DMS53 treated with DMSO at 0.1 percent for 48 hours (cell line): Measurements from ENCODE around the gene GAD1.

Experiments used
- DNase-seq: peaks from one replicate; lab custom pipeline; 2025; ENCODE audit not compliant: unreplicated experiment; lab: John Stamatoyannopoulos, UW

Gene GAD1

DNA sequence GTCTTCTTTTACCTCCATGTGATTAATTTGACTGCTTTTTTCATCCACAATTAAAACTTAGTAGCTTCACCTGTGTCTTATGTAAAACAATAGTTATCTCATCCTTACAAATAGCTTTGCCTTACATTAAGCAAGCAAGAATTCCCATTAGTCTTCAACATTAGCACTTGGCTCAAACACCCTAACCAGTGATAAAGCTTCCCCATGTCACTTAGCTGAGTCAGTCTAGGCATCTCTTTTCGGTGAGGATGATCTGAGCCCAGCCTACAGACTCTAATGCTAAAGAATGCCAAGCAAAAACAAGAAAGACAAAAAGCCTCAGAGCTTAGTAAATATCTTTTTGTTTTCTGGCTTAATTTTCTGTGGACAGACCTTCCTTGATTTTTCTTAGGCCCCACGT, 26.1 kb downstream of the GAD1 start:
- DNase-seq: no peak

DNA sequence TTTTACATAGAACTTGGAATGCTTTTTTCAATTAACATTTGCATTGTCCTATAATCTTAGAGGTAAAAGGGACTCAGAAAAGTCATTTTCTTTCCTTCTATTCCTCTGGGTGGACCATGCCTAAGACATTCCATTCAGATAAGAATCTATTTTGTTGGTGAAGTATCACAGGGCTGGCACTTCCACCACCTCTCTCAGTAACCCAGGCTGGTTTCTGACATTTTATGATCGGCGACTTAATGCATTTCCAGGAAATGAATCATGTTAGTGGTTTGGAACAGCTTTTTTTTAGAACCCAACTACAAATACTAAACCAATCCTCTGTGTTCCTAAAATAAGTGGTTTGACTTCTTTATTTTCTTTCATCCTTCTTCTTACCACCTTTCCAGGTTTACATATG, 27.0 kb downstream of the GAD1 start:
- no peak for DNase-seq

DNA sequence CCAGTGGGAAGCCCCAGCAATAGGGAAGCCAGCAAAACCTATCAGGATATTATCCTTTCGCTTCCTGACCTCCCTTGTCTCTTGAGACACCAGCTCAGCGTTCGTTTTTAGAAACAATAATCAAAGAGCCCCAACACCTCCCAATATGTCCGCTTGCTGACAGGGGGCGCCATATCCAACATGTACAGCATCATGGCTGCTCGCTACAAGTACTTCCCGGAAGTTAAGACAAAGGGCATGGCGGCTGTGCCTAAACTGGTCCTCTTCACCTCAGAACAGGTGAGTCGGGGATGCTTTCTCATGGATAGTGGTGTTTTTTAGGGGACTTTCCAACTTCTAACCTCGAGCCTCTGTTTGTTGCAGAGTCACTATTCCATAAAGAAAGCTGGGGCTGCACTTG, 28.7 kb downstream of the GAD1 start:
- DNase-seq: no peak

DNA sequence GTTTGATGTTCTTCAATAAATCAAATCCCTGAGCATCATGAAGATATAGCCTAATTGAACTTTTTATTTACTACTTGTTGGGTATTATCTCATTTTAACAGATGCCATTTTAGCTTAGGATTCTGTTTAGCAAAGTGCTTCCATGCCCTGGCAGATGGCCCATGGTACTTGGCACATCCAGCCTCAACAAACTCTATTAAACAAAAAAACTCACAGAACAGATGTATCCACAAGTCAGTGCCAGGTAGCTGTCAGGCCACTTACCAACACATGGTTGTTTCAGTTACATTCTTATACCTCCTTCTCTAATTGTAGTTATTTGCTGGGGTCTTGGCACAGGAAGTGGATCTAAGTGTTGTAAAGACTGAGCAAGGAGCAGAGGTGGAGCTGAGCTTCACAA, 29.6 kb downstream of the GAD1 start:
- no peak for DNase-seq

DNA sequence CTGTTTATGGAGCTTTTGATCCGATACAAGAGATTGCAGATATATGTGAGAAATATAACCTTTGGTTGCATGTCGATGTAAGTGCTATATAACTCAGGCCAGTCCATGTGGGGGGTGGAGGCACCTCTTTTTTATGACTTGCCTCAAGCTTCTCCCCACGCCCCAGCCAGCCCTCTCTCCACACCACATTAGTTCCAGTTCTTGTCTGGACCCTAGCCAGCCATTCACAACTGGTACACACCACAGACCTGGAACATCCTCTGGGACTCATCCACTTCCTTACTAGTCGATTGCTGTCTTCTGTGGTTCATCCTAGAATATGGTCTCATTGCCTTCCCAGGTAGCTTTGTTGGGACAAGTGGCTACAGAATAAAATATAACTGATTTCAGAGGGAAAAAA, 31.0 kb downstream of the GAD1 start:
- DNase-seq: no peak

DNA sequence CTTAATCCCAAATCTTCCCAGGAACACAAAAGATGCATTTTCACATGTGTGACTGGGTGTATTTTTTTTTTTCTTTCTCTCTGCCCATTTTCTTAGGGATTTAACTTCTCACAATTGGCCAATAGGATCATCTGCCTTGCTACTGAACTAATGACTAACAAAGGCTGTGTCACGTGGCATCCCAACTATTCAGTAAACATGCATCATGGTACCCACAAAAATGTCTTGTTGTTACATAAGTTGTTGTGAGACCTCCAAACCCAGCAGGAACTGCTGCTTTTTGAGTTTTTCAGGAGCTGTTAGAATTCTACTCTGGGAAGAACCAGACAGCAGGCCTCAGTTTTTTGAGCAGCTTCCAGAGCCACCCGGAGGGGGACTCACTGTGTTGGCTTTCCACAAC, 31.9 kb downstream of the GAD1 start:
- no peak for DNase-seq

DNA sequence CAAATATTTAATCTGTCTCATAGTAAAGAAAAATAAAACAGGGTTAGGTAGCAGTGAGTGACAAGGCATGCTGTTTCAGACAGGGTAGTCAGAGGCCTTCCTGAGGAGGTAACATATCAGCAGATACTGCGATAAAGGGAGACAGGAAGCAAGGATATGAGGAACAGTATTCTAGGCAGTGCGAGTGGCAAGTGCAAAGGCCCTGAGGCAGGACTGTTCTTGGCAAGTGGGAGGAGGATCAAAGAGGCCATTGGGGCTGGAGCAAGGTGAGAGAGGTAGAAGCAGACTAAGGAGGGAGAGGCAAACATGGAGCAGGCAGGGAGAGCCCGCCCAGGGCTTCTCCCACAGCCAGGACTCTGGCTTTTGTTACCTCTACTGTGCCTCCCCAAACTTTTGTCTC, 33.6 kb downstream of the GAD1 start:
- DNase-seq: no peak

DNA sequence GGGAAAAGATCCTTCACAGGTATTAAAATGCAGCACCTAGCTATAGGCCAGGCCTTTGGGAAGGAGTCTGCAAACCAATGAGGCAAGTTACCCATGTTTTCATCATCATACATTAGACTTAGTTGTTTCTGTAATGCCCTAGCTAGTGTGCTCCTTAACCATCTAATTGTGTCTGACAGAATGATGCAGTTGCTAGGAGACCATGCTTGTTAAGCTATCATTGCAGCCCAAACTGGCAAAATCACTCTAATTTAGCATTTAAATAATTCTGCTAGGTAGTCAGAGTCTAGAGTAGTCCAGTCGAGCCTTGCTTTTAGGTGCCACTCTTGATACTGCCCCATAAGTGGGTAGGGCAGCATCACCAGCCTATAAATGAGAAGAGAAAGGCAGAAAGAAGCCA, 34.9 kb downstream of the GAD1 start:
- no peak for DNase-seq

DNA sequence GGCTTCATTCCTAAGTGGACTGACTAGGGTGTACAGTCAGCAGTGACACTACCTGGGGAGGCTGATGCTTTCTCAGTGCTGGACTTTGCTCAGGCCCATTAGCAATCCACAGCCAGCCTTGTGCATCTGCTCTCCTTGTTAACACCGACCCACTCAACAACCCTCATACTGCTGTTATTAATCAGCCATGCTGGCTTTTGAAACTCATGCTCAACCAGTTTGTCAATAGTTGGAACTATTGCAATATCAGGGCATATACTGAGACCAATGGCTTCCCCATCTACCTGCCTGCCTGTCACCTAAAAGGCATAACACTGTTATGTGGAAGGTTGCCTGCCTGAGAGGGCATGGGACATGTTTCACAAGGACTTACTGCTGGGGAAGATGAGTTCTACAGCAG, 39.4 kb downstream of the GAD1 start:
- DNase-seq: no peak

DNA sequence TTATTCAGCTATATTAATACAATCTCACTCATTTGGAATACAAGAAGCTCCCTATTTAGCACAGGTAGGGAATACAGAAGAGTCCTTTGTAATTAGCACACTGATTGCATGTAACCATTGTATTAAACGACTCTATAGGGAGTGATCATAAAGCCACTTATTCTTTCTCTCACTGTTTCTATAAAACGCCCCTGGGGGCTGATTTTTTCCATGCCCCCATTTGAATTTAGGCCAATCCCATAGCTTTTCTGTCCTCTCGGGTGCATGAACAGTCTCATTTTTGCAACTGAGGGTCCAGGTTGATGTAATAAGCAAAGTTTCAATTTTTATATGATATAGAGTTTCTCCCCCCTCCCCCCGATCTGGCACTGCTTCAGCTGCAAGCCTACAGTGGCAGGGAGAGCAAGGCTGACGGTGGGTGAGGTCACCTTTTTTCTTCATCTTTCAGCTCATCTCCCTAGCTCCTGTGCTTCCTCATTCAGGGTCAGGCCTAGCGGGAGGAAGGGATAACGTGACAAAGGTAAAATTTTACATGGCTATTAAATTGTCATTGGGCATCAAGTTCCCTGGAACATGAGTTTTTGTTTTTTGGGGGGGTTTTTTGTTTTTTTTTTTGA, 45.7 kb downstream of the GAD1 start:
- DNase-seq: no peak

DNA sequence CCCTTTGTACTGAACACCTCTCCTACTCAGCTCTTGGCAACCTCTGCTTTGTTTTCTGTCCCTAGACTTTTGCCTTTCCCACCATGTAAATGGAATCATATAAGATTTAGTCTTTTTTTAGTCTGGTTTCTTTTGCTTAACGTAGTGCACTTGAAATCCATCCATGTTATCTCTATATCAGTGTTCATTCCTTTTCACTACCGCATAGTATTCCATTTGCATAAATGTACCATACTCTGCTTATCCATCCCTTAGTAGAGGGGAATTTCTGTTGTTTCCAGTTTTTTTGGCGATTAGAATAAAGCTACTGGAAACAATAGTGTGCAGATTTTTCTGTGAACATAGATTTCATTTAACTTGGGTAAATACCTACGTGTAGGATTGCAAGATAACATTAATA, 46.4 kb downstream of the GAD1 start:
- no peak for DNase-seq

DNA sequence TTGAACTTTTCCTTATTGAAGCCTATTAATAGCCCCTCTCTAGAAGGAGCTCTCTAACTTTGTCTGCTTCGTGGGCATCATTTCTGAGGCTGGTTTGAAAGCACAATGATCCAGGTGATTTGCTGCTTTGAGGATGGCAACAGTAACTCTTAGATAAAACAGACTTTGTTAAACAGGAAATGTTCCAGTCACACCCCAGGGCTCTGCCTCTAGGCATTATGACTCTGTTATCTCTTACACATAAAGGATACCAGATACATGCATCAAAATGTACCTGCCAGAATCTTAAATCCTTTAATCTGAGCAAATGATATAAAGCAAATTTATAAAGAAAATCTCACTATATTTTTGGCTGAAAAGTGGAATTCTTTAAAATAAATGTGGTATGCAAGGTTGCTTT, 52.3 kb downstream of the GAD1 start:
- DNase-seq: no peak

DNA sequence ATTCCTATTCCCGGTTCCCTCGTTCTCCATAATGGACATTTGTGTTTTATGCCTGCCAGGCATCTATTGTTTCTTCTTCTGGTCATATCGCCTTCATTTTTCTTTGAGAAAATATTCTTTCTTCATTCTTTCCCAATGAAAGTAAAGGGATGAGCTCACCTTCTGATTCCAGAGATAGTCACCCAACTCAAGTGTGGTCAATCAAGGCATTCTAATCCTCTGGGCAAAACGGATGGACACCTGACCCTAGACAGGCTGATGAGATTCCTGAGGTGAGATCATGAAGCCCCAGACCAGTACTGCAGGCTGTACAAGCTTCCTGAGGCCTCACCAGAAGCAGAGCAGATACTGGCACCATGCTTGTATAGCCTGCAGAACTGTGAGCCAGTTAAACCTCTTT, 52.8 kb downstream of the GAD1 start:
- no peak for DNase-seq

DNA sequence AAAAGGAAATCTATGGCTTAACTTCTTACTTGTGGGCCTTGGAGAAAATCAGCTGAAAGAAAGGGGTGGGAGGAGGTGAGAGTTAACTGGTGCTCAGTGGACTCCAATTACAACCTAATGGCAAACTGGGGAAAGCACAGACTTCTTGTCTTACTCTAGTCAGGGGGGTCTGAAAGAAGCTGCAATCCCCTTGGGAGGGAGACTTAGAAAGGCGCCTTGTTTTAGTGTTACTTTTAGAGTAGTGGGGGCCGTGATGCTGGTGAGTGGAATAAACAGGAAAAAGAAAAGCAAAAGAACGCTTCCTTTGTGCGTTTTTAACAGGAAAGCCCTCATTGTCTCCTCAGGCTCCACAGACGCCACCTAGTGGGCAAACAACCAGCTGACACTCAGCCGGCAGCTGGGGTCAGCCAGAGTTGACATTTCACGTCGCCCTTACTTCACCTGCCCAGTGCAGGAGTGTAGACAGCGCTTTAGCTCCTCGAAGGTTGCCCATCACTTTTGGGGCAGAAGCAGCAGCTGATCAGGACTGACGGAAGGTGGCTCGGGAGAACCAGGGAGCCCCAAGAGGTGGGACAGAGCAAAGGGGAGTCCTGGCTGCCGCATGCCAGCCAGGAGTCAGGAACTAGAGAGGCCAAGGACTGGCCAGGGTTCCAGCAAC, 56.5 kb downstream of the GAD1 start:
- peak; percentile 84 for DNase-seq

DNA sequence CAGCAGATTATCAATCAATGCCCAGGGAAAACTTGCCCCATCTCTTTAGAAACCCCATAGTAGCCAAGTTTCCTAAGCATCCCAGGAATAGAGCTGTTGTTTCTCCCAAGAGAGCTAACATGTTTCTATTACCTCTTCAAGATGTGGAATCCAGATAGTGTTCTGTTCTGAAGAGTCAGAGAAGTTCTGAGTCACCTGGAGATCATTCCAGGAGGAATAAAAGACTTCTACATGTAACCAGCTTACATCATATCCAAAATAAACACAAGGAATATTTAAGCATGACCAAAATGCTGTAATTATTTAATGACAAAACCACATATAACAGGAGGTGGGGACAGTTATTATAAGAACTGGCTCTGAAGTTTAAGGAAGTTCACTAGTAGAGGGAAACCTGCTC, 61.4 kb downstream of the GAD1 start:
- no peak for DNase-seq

DNA sequence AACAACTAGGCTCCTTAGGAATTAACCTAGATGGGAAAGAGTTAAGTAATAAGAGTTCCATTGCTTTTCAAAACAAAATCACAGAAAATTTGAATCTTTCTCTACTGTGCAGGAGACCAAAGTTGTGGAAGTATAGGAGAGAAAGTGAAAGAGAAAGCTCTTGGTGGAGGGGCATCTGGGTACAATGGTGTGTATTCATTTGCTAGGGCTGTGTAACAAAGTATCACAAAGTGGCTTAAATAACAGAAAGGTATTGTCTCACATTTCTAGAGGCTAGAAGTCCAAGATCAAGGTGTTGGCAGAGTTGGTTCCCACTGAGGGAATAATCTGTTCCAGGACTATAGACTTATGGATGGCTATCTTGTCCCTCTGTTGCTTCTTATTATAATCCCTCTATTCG, 61.8 kb downstream of the GAD1 start:
- DNase-seq: no peak

DNA sequence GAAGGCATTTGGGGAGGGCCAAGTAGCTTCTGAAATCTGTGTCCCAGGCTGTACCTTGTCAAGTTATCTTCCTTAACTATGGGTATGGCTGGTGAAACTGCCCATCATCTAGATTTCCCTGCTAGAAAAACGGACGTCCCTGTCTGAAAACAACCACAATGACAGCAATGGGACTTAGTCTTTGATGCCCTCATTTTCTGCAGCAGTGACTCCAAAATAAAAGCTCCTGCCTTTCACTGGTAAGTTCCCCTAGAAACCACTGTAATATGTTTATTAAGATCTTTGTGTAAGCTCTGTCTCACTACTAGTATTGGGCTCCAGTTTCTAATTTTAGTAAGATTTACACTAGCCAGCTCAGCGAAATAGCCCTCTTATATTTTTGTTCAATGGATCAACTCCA, 65.2 kb downstream of the GAD1 start:
- DNase-seq: no peak

DNA sequence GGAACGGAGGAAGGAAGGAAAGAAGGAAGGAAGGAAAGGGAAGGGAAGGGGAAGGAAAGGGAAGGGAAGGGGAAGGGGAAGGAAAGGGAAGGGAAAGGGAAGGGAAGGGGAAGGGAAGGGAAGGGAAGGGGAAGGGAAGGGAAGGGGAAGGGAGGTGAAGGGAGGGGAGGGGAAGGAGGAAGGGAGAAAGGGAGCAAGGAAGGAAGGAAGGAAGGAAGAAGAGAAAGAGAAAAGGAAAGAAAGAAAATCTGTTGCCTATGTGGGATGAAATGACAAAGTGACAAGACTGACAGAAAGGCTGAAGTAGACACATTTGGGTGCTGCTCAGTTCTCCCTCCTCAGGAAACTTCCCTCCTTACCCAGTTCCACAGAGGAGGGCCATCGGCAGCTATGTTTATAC, 66.1 kb downstream of the GAD1 start:
- DNase-seq: no peak

DNA sequence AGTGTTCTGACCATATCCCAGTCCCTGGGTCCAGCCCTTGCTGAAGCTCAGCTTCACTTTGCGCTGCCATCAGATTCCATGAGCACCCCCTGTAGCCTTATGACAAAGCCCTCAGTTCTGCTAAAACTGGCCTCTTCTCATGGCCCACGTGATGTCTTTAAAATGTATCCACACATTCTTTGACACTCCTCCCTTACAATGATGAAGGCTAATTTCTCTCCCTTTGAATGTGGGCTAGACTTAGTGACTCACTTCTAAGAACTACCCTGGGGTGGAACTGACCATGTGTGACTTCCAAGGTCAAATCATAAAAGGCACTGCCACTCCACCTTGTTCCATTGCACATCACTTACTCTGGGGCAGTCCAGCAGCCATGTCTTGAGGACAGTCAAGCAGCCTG, 67.0 kb downstream of the GAD1 start:
- DNase-seq: no peak

DNA sequence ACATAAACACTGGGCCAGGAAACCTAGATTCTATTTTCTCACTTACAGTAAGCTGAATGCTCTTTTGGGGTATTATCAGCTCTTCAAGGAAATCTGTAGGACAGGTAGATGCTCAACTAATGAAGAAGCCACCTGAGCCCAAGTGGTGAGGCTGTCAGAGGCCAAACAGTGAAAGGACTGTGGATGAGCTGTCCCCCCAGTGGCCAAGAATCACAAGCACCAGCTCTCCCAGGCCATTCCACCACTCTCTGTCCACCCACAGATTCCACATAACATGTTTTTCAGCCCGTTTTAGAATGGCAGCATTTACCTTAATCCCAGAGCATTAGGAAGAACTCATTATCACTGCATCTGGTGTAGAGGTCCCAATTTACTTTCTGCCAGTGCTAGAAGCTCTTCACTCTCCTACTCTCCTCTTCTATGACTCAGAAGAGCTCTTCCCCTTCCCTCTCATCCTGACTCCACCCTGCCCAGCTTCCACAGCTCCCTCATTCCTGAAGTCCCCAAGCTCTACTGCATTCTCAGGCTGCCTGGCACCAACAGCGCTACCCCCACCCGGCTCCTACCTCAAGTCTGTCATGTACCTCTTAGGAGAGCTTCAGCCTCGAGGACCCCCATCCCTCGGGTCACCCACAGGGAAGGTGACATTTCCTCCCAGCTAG, 68.6 kb downstream of the GAD1 start:
- DNase-seq: no peak

DNA sequence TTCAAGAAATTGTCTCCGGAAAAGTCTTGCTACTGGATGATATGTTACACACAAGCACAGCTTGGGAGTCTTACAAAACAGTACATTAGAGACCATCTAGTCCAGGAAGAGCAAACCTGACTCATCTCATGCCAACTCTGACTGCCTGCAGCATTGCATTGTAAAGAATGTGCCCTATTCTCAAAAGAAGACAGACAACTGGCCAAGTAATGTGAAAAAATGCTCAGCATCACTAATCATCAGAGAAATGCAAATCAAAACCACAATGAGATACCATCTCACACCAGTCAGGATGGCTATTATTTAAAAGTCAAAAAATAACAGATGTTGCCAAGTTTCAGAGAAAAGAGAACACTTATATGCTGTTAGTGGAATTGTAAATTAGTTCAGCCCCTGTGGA, 69.7 kb downstream of the GAD1 start:
- DNase-seq: no peak

DNA sequence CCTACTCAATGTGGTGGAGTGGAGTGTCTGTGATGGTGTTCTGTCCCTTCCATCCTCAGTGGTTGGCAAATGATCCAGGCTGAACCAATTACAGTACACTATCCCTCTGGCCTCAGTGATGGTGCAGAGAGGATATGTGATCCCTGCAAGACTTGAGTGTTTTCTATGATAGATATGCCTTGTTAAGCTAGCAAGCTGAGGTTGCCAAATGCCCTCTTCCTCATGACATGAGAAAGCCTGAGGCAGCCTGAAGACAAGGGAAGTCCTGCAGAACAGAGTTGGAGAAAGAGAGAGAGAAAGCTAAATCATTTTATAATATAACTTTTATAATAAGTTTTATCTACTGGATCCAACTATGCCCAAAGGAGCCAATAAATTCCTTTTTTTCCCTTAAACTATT, 70.8 kb downstream of the GAD1 start:
- DNase-seq: no peak

DNA sequence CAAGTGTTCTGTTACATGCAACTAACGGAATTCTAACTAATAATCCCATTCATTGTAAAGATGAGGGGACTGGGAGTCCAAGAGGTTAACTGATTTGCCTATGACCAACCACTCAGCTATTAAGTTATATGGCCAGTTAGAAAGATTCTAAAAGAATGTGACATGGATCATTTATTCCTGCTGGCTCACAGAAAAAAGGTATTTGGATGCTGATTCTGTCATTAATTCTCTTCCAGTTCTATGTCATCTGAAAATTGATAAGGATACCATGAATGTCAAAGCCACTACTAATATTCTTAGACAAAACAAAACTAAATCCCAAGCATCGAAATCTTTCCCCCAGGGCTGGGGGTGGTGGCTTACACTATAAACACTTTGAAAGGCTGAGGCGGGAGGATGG, 71.2 kb downstream of the GAD1 start:
- DNase-seq: no peak
